Calu3 (cell line): ENCODE results near the gene LAMA5. TPM values are rescaled to one million over a fixed set of nuclear protein-coding genes. Genes with fewer than 3 reads are reported as not detected.
A peak's percentile ranks its signal among the peaks of the same experiment; 100 is the strongest.

Experiments
- BruUV-seq: library from RNA; stranded (reverse); fragments of 400-500 nt; replicated peaks from 2 replicates; lab custom pipeline; 2021; lab: Mats Ljungman, UMichigan
- CTCF ChIA-PET: fragments of 300-600 bp; sonication (Branson Sonifier 250); formaldehyde crosslinking; loops from one replicate; lab custom pipeline; 2022; ENCODE audit warnings: antibody characterized with exemption; lab: Charles Lee
- DNase-seq: peaks from one replicate; pipeline ENCODE4 v3.0.0; 2022
- H3K27ac Mint-ChIP-seq: one replicate; pipeline ENCODE4 v1.8.0; 2022; ENCODE audit warnings: mixed read lengths; ENCODE audit not compliant: unreplicated experiment
- H3K27me3 Mint-ChIP-seq: one replicate; pipeline ENCODE4 v1.8.0; 2022; ENCODE audit warnings: mixed read lengths; ENCODE audit not compliant: unreplicated experiment
- H3K36me3 Mint-ChIP-seq: one replicate; pipeline ENCODE4 v1.8.0; 2022; ENCODE audit warnings: mild to moderate bottlenecking, moderate library complexity, mixed read lengths; ENCODE audit not compliant: insufficient read depth, unreplicated experiment
- H3K4me1 Mint-ChIP-seq: one replicate; pipeline ENCODE4 v1.8.0; 2022; ENCODE audit warnings: mild to moderate bottlenecking, low read depth, mixed read lengths; ENCODE audit not compliant: unreplicated experiment
- H3K4me3 Mint-ChIP-seq: one replicate; pipeline ENCODE4 v1.8.0; 2022; ENCODE audit warnings: mild to moderate bottlenecking, low read depth, moderate library complexity, mixed read lengths; ENCODE audit not compliant: unreplicated experiment
- H3K9me3 Mint-ChIP-seq: one replicate; pipeline ENCODE4 v1.8.0; 2022; ENCODE audit warnings: low read depth, mixed read lengths; ENCODE audit not compliant: unreplicated experiment
- intact Hi-C: fragments of 100-400 bp; cut with micrococcal nuclease; formaldehyde crosslinking; loops from one replicate; pipeline ENCODE4 v1.10.0; 2022; ENCODE audit not compliant: unreplicated experiment
- microRNA-seq: library from miRNA; unstranded; fragments of <30 nt; microRNA quantifications from one replicate; pipeline ENCODE4 v1.2.0, GENCODE V29; 2022
- total RNA-seq: library from RNA; stranded (reverse); gene quantifications from 2 replicates; pipeline ENCODE4 v1.2.3, GENCODE V29; 2022
- TF ChIP-seq, protein P1 (sequence below): fragments of 200-600 bp; IDR thresholded peaks from one replicate; pipeline ENCODE4 v1.8.0; 2022; ENCODE audit warnings: antibody characterized with exemption; ENCODE audit not compliant: unreplicated experiment

The LAMA5 gene
- total RNA-seq, 1 experiment from 2014 or later: 763 TPM

DNA sequence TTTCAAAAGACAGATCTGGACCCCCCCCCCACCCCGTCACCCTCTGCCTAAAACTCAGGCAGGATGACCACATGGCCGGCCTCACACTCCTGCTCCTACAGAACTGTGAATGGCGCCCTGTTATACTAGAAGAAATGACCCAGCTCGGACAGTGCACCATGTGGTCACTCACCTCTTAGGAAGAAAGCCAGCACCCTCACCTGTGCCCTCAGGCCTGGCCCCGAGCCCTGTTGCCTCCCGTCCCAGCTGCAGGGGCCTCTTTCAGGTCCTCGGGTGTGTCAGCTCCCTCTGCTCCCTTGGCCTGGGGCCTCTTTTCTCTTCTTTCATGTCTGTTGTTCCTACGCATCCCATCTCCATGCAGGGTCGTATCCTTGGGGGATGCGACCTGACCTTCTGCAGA, 105.0 kb downstream of the LAMA5 start:
- BruUV-seq: no TSS peak
- TF ChIP-seq, protein P1, sequence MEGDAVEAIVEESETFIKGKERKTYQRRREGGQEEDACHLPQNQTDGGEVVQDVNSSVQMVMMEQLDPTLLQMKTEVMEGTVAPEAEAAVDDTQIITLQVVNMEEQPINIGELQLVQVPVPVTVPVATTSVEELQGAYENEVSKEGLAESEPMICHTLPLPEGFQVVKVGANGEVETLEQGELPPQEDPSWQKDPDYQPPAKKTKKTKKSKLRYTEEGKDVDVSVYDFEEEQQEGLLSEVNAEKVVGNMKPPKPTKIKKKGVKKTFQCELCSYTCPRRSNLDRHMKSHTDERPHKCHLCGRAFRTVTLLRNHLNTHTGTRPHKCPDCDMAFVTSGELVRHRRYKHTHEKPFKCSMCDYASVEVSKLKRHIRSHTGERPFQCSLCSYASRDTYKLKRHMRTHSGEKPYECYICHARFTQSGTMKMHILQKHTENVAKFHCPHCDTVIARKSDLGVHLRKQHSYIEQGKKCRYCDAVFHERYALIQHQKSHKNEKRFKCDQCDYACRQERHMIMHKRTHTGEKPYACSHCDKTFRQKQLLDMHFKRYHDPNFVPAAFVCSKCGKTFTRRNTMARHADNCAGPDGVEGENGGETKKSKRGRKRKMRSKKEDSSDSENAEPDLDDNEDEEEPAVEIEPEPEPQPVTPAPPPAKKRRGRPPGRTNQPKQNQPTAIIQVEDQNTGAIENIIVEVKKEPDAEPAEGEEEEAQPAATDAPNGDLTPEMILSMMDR: no peak
- CTCF ChIA-PET: interaction anchor here (0.6 kb wide), 1 partner anchor 47 kb away, joined by 5 read pairs; no protein-coding TSS in a partner anchor
- Mint-ChIP-seq H3K4me1 (no peaks in the 10 kb centered on the region), H3K4me3 (no peak overlapping the region), H3K27me3 (no peaks in the 10 kb centered on the region), H3K36me3 (peaks cover 74% of the 10 kb centered on the region), H3K9me3 (no peaks in the 10 kb centered on the region), H3K27ac (no peak overlapping the region)
- no peak for DNase-seq
- intact Hi-C loops: no loop called here

DNA sequence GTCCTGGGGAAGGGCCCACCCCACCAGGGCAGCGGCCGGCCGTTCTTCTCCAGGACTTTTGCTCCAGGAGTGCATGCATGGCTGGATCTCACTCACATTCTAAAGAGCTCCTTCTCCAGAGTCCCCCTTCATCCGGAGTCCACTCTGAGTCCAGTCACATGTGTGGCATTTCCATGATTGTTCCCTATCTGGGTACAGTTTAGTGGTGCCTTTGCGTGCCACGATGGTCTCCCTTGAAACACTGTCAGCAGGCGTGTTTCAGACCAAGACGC, 107.9 kb downstream of the LAMA5 start:
- DNase-seq: no peak
- no TSS peak for BruUV-seq
- Mint-ChIP-seq H3K9me3 (no peaks in the 10 kb centered on the region), H3K4me3 (no peak overlapping the region), H3K36me3 (peaks cover 70% of the 10 kb centered on the region), H3K4me1 (peaks cover 4% of the 10 kb centered on the region), H3K27ac (no peak overlapping the region), H3K27me3 (no peaks in the 10 kb centered on the region)
- intact Hi-C loops: no loop called here
- CTCF ChIA-PET: interaction anchor here (0.6 kb wide), 1 partner anchor 1021 kb away, joined by 4 read pairs; no protein-coding TSS in a partner anchor
- TF ChIP-seq, protein P1: no peak

Small RNAs within 50 kb of the gene (microRNA-seq; reads per million reads assigned to microRNA genes)
- gene MIR4758: 99.5 reads per million, percentile 63 among the genes with 10 or more reads in this experiment

Other genes with a start within 250 kb of the LAMA5 start
- gene LSM14B, start 244.8 kb downstream of the LAMA5 start, total RNA-seq: 76.9 and 78.0 TPM in 2 replicates
- 514 and 518 TPM in 2 replicates for gene PSMA7, start 223.9 kb downstream of the LAMA5 start, total RNA-seq
- 47.4 and 53.7 TPM in 2 replicates for gene SS18L1, start 223.5 kb downstream of the LAMA5 start, total RNA-seq
- 87.9 and 92.6 TPM in 2 replicates for gene MTG2, start 184.3 kb downstream of the LAMA5 start, total RNA-seq
- gene HRH3, start 147.0 kb downstream of the LAMA5 start, total RNA-seq: not detected in 2 replicates
- gene OSBPL2, start 128.8 kb downstream of the LAMA5 start, total RNA-seq: 115 and 129 TPM in 2 replicates
- 222 and 227 TPM in 2 replicates for gene ADRM1, start 64.3 kb downstream of the LAMA5 start, total RNA-seq
- gene RPS21, start 19.8 kb upstream of the LAMA5 start, total RNA-seq: 1,920 and 1,936 TPM in 2 replicates
- gene CABLES2, start 40.0 kb upstream of the LAMA5 start, total RNA-seq: 12.2 and 13.6 TPM in 2 replicates
- gene RBBP8NL, start 60.2 kb upstream of the LAMA5 start, total RNA-seq: 6.2 and 6.4 TPM in 2 replicates
- not detected in 2 replicates for gene GATA5, start 108.7 kb upstream of the LAMA5 start, total RNA-seq